H7 (cell line): ENCODE measurements around the gene SLC6A4. TPM values are rescaled to one million over a fixed set of nuclear protein-coding genes. Genes with fewer than 3 reads are reported as not detected.

ENCODE experiments used
- DNase-seq: peaks from one replicate; pipeline ENCODE4 v3.0.0; 2012
- H3K27me3 ChIP-seq: 2 replicates; pipeline ENCODE4 v1.6.0; 2011; ENCODE audit warnings: mild to moderate bottlenecking, low read length; ENCODE audit not compliant: control insufficient read depth, insufficient read depth
- H3K36me3 ChIP-seq: replicated peaks from 2 replicates; pipeline ENCODE4 v1.5.1; 2011; ENCODE audit warnings: low read length; ENCODE audit not compliant: control insufficient read depth, insufficient read depth
- H3K4me3 ChIP-seq: 2 replicates; pipeline ENCODE4 v1.5.1; 2011; ENCODE audit warnings: low read depth, mild to moderate bottlenecking, control low read depth, low read length, moderate library complexity; ENCODE audit not compliant: insufficient read depth
- total RNA-seq: library from RNA; depleted of rRNA; stranded (reverse); fragments of >200 nt; shearing (Covaris generic); gene quantifications from 2 replicates; pipeline ENCODE4 v1.2.3, GENCODE V29; 2014

SLC6A4 gene
- total RNA-seq, 1 experiment from 2014 or later: not detected

DNA sequence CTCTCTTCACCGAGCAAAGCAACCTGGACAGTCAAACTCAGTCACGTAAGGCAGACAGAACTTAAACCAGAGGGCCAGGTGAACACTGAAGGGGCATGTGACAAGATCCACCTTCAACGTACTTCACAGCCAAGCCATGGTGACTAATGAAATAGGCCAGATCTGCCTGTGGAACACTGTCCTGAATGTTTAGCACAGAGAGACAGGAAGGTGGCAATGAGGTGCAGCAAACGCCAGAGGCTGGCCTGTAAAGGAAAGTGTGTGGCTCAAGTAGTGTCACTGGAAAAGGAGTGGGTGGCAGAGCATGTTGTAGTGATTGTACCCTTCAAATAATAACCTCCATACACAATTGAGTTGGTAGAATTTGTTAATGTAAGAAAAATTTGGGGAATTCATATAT is 38.1 kb downstream of the SLC6A4 start:
- no peak for DNase-seq
- no peaks in the 10 kb centered on the region; the same call in 1 of the 2 replicates for H3K27me3 ChIP-seq
- no peak overlapping the region for H3K4me3 ChIP-seq
- H3K36me3 ChIP-seq: no peaks in the 10 kb centered on the region

DNA sequence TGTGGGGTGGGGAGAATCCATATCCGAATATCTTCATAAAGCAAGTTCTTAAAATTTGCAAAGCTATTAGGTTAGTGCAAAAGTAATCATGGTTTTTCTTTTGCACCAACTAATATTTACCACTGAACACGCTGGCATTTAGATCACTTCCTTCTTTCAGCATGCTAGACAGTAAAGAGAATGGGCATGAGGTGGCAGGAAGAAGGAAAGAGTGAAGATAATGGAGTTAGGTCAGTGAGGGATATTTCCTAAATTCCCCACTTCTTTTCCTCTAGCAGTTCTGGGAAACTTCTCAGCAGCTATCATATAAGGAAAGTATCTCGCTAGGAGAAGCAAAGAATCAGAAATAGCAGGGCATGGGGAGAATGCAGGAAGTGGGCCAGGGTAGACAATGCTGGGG is 39.0 kb downstream of the SLC6A4 start:
- Histone ChIP-seq H3K4me3 (no peak overlapping the region), H3K27me3 (no peaks in the 10 kb centered on the region; the same call in 1 of the 2 replicates), H3K36me3 (no peaks in the 10 kb centered on the region)
- no peak for DNase-seq

DNA sequence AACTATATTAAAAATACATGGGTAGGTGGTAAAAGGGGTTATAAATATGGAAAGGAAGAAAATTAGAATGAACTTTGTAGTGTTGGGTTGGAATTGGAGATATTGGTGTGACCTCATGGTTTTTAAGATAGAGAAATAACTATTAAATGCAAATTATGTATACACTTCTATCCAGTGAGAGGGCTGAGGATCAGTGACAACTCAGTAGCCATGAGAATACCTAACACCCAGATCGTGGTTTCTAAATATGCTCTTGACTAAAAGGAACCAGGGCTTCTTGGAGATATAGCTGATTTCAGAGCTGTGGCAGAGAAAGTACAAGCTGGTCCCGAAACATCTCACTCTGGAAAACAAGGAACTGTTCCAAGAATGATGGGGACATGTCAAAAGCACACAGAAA is 44.4 kb downstream of the SLC6A4 start:
- no peak for DNase-seq
- Histone ChIP-seq H3K36me3 (no peaks in the 10 kb centered on the region), H3K4me3 (no peak overlapping the region)

DNA sequence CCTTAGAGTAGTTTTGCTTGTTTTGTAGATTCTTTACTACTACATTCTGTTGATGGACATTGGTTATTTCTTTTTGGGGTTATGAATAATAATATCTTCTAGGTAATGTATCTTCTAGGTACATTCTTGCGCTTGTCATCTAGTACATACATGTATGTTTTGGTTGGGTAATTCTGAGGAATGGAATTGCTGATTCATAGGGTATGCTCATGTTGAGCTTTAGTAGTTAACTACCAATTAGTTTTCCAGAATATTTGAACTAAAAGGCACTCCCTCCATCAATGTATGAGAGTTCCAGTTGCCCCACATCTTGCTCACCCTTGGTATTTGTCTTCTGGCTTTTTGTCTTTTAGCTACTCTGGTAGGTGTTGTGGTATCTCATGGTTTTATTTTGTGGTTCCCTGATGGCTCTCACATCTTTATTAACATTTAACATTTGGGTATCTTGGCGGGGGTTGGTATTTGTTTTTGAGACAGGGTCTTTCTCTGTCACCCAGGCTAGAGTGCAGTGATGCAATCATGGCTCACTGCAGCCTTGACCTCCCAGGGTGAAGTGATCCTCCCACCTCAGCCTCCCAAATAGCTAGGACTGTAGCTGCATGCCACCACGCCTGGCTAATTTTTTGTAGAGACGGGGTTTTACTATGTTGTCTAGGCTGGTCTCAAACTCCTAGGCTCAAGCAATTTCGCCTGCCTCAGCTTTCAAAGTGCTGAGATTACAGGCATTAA is 47.1 kb downstream of the SLC6A4 start:
- no peaks in the 10 kb centered on the region for H3K27me3 ChIP-seq
- no peak for DNase-seq
- H3K36me3 ChIP-seq: peaks cover 2% of the 10 kb centered on the region; the same call in 1 of the 2 replicates
- H3K4me3 ChIP-seq: no peak overlapping the region

More for the DNA sequence above, 44.4 kb downstream of the SLC6A4 start:
- no peaks in the 10 kb centered on the region; the same call in 1 of the 2 replicates for H3K27me3 ChIP-seq

DNA sequence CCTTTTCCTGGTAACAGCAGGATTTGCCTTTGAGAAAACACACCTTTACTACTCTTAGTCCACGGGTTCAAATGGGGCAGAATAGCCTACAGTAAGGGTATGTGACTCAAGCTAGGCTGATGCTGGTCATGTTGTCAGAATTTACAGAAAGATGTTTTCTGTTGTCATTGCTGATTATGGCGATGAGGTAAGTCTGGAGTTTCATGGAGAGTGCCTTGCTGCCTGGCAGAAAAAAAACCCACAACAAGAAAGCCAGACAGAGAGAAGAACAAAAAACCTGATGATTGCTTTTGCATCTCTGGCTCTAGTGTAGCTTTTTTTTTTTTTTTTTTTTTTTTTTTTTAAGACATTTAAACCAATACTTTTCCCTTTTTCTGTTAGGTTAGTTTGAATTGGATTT is 47.9 kb downstream of the SLC6A4 start:
- Histone ChIP-seq H3K4me3 (no peak overlapping the region), H3K27me3 (no peaks in the 10 kb centered on the region), H3K36me3 (peaks cover 2% of the 10 kb centered on the region; the same call in 1 of the 2 replicates)
- DNase-seq: no peak

DNA sequence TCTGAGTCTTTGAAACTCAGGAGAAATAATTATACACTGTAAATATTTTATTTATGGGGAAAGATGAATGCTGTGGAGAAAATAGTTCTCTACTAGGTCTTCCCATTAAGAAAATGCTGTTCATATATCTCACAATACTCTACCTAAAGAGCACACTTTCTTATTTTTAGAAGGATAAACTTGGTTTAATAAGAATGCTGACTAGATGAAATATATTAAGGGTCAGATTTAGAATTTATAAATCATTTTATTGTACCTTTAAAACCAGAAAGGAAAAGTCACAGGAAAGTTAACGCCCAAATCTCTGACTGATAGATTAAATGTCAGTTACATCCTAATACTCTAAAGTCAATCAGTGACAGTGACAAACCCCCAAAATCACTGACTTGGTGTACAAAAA is 48.7 kb downstream of the SLC6A4 start:
- Histone ChIP-seq H3K4me3 (no peak overlapping the region), H3K27me3 (no peaks in the 10 kb centered on the region), H3K36me3 (peaks cover 2% of the 10 kb centered on the region; the same call in 1 of the 2 replicates)
- no peak for DNase-seq

DNA sequence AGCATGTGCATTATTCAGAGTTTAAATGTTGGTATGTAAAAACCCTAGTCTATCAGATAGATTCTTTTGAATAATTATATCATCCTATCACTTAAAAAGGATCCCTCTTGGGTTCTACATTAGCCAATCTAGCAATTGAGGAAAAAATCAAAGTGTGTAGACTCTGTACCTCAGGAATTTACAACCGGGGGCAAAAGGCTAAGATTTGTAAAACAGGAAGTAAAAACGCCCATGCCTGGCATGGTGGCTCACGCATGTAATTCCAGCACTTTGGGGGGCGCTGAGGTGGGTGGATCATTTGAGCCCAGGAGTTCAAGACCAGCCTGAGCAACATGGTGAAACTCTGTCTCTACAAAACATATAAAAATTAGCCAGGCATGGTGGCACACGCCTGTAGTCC is 58.6 kb downstream of the SLC6A4 start:
- DNase-seq: no peak
- H3K27me3 ChIP-seq: no peaks in the 10 kb centered on the region
- H3K4me3 ChIP-seq: no peak overlapping the region
- peaks cover 6% of the 10 kb centered on the region for H3K36me3 ChIP-seq

DNA sequence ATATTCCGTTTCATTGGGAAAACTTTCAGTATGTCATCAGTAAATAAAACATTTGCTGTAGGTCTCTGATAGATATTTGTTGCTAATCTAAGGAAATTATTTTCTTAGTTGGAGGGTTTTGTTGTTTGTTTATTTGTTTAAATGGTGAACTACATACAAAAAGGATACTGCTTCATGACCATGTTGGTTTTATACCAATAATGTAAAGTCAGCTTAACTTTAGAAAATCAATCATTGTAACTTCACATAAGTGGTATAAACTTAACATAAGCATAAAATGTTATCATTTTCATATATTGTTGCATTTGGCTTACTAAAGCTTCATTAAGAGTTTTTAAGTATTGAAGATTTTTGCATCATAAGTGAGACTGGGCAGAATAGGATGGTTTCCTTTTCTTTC is 60.9 kb downstream of the SLC6A4 start:
- no peak for DNase-seq
- no peaks in the 10 kb centered on the region for H3K27me3 ChIP-seq
- peaks cover 4% of the 10 kb centered on the region for H3K36me3 ChIP-seq
- no peak overlapping the region for H3K4me3 ChIP-seq

DNA sequence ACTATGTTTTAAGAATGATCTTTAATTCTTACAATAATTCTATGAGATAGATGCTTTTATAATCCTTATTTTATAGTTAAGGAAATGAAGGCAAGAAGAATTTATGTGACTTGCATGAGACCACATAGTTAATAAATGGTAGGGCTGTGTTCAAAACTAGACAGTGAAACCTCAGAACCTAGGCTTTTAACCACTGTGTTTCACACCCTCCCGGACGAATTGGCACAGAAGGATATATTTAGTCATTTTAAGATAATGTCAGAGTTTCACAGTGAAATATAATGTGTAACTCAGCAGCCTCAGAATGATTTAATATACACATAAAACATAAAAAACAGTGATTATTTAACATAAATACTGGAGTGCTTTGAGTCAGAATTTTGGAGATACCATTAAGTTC is 61.8 kb downstream of the SLC6A4 start:
- Histone ChIP-seq H3K27me3 (no peaks in the 10 kb centered on the region), H3K4me3 (no peak overlapping the region), H3K36me3 (peaks cover 1% of the 10 kb centered on the region; the same call in 1 of the 2 replicates)
- DNase-seq: no peak

DNA sequence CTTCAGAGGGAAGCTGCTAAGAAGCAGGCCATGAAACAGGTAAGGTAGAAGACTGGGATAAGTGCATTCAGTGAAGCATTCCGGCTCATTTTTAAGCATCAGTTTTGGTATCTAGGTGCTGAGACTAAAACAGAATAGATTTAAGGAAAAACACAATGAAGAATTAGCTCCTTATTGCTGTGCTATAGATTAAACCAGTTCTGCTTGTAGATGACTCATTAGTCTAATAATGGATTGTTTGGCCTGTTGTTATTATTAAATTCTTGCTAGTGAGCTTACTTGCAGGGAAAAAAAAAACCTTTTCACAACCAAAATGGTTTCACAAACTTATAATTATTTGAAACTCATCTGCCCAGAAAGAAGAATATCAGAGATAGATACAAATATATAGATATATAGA is 62.9 kb downstream of the SLC6A4 start:
- no peak overlapping the region for H3K4me3 ChIP-seq
- peaks cover 1% of the 10 kb centered on the region; the same call in 1 of the 2 replicates for H3K36me3 ChIP-seq
- no peaks in the 10 kb centered on the region for H3K27me3 ChIP-seq
- DNase-seq: no peak

DNA sequence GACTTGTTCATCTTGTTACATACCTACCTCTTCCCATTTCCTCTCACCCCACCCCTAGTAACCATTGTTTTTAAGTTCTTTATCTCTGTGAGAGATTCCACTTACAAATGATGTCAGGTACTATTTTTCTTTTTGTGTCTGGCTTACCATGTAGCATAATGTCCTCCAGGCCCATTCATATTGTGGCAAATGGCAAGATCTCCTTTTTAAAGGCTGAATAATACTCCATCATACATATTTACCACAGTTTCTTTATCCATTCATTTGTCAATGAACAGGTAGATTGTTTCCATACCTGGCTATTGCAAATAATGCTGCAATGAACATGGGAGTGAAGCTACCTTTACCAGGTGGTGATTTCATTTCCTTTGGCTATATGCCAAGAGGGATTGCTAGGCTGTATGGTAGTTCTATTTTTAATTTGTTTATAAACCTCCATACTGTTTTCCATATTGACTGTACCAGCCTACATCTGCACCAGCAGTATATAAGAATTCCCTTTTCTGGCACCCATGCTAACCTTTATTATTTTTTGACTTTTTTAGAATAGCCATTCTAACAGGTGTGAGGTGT is 65.0 kb downstream of the SLC6A4 start:
- Histone ChIP-seq H3K4me3 (no peak overlapping the region), H3K27me3 (no peaks in the 10 kb centered on the region), H3K36me3 (peaks cover under 1% of the 10 kb centered on the region; the same call in 1 of the 2 replicates)
- no peak for DNase-seq

DNA sequence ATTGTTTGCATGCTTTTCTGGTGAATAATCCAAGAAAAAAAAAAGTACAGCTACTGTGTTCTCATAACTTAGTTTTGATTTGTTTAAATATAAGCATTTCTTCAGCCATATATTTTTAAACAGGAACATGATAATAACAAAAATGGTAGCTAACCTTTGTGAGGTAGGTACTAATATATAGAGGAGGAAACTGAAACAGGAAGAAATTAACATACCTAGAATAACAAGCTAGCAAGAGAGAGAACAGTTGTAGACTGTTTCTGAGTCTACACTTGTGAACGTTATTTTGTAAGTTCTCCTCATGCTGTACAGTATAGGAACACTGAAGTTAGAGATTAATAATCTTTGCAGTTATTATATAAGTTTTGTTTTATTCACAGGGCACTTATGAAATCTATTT is 69.5 kb downstream of the SLC6A4 start:
- H3K36me3 ChIP-seq: no peaks in the 10 kb centered on the region
- no peak for DNase-seq
- H3K4me3 ChIP-seq: no peak overlapping the region
- H3K27me3 ChIP-seq: no peaks in the 10 kb centered on the region

DNA sequence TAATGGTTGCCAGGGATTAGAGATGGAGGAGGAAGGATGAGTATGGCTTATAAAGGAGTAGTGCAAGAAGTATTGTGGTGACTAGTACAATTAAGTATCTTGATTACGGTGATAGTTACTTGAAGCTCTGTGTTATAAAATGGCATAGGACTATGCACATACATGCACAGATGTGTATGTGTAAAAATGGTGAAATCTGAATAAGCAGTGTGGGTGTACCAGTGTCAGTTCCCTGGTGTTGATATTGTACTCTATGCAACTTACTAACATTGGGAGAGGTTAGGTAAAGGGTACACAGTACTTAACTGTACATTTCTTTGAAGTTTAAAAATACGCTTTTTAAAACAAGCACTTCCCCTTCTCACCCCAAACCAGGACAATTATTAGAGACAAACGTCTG is 70.3 kb downstream of the SLC6A4 start:
- DNase-seq: no peak

DNA sequence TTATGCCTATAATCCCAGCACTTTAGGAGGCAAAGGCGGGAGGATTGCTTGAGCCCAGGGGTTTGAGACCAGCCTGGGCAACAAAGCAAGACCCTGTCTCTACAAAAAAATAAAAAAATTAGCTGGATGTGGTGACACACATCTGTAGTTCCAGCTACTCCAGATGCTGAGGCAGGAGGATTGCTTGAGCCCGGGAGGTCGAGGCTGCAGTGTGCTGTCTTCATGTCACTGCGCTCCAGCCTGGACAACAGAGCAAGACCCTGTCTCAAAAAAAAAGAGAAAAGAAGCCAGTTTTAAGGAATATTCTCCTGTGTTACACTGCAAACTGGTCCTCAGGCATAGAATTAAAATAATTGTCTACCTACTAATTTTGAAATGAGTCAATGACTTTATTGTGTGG is 71.0 kb downstream of the SLC6A4 start:
- no peak for DNase-seq
- no peak overlapping the region for H3K4me3 ChIP-seq
- no peaks in the 10 kb centered on the region for H3K27me3 ChIP-seq
- H3K36me3 ChIP-seq: no peaks in the 10 kb centered on the region

More for the DNA sequence above, 70.3 kb downstream of the SLC6A4 start:
- H3K27me3 ChIP-seq: no peaks in the 10 kb centered on the region
- no peak overlapping the region for H3K4me3 ChIP-seq
- no peaks in the 10 kb centered on the region for H3K36me3 ChIP-seq

DNA sequence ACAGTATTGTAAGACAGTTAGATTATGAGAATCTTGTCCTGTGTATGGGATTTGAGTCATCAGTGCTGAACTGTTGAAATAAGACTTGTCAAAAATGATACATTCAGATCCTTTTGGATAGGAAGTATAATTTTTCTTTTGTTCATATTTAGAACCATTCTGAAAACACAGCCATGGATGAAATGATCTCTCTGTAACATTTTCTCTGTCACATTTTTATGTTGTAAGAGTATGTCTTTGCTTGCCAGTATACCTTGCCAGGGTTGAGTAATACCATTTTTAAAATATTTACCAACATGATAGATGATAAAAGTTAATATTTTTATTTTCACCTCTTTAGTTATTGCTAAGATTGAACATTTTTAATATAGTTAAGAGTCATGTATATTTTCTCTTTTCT is 73.9 kb downstream of the SLC6A4 start:
- Histone ChIP-seq H3K36me3 (no peaks in the 10 kb centered on the region), H3K27me3 (no peaks in the 10 kb centered on the region), H3K4me3 (no peak overlapping the region)
- DNase-seq: no peak
